Esophagus muscularis mucosa (tissue), 2 donors: ENCODE results near the gene UBA52.

Experiments
- POLR2A ChIP-seq: fragments of 450-650 bp; IDR thresholded peaks from one replicate; pipeline ENCODE4 v1.6.1; 2017; ENCODE audit warnings: antibody characterized with exemption, moderate library complexity, mild to moderate bottlenecking, low read depth
- POLR2AphosphoS5 ChIP-seq, 2 donors: sonication (generic); formaldehyde crosslinking; IDR thresholded peaks; one replicate each; pipeline ENCODE4 v1.6.1; 2017; ENCODE audit warnings: antibody characterized with exemption in 2 of 2

- TF ChIP-seq POLR2A: no peak
- TF ChIP-seq POLR2AphosphoS5 (IDR thresholded peaks at IDR 0.05): no peak
Observed at GRCh38 chr19:18538115-18538514, 33.5 kb upstream of the UBA52 start.
